Activated CD4-positive, alpha-beta T cell treated with anti-CD3 and anti-CD28 coated beads, Interleukin-10, Interleukin-2, amounts not matched to agents 100 ng/mL and 50 ng/mL, durations not matched to agents 16 hours and 8 hours (primary cell): ENCODE data around the gene HMGB3.
A peak's percentile ranks its signal among the peaks of the same experiment; 100 is the strongest.
"Not testable (repeated sequence)": the region's sequence is repeated elsewhere in the genome, so short reads cannot be mapped to it uniquely, and the experiment has no call there.

ENCODE experiments used
- DNase-seq: peaks from one replicate; pipeline ENCODE4 v3.0.0-alpha.2; 2020

The HMGB3 gene

GRCh38 chrX:150980186-150980585 lies 2.9 kb upstream of the HMGB3 start:
- DNase-seq, result no peak

- DNase-seq, result no peak
Measured at GRCh38 chrX:150980711-150981110, 2.4 kb upstream of the HMGB3 start.

GRCh38 chrX:150982235-150982787 lies 824 bp upstream of the HMGB3 start:
- no peak for DNase-seq

DNA sequence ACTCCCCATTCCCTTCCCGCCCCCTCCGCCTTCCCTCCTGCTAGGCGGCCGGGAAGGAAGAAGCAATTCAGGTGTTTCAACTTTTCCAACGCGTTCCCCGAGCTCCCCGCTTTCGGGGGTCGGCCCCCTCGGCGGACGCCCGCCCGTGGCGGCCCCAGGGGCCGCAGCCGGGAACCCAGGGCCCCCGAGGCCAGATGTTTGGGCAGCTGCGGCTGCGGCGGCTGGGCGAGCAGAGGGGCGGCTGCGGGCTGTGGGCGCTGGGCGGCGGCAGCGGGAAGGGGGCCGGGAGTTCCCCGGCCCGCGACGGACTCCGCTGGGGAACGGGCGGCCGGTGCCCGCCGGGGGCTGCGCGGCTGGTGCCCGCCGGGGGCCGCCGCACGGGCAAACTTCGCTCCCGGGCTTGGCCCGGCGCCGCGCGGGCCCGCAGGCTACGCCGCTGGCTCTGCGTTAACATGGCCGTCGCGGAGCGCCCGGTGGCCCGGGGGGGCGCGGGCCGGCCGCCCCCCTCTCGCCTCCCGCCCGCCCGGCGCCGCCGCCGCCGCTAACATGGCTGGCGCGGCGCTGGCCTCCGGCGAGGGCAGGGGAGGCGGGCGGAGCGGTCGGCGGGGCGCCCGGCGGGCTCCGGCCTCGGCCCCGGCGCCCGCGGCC lies 510 bp downstream of the HMGB3 start:
- no peak for DNase-seq

GRCh38 chrX:150984169-150984824 lies 1.2 kb downstream of the HMGB3 start:
- no peak for DNase-seq

GRCh38 chrX:150987687-150988086 lies 4.6 kb downstream of the HMGB3 start:
- DNase-seq, result not testable (repeated sequence)

DNA sequence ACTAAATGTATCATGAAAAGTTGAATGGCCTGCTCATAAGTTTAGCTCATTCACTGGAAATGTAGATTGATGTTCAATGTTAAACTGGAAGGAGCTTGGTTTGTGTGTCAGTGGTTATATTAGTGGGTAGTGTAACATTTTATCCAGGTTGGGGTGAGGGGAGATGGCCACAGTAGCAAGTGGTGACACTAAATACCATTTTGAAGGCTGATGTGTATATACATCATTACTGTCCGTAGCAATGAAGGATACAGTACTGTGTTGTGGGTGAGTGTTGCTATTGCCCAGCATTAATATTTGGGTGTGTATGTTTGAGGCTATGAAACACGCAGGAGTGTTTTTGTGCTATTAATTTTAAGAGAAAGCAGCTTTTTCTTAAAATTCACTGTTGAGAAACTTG lies 6.3 kb downstream of the HMGB3 start:
- no peak for DNase-seq

DNA sequence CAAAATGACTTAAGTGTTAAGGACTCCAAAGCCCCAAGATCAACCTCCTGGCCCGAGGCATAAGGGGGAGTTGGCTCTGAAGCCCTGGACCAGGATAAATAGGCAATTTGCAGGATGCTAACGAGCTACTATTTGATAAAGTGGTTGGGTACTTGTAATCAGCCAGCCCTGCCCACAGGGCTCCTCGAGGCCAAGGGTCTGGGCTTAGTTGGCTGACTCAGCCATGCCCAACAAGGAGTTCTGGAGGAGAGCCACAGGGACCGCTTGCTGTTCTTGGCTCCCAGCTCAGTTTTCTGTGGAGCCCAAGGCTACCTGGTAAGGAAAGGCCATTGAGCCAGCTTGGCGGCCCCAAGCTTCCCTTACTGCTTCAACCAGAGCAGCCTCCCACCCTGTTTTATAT lies 7.8 kb downstream of the HMGB3 start:
- no peak for DNase-seq

DNA sequence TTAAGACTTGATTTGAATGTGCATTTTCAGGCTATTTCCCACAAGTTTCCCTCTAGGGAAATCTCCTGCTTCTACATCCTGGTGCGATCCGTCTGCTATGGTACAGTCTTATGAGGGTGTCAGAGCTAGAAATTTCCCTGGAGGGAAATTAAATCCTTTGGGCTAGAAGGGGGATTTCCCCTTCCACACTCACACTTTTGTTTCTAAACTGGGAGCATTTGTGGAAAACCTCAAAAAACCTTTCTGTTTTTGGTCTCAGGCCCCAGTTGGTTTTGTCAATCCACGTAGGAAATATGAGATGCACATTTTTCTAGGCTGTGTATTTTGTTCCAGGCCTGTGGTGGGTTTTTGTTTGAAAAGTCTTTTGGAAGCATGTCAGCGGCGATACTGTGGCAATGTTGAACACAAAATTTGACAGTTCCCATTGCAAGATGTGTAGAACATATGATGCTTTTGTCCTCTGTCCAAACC lies 17.8 kb downstream of the HMGB3 start:
- no peak for DNase-seq

DNA sequence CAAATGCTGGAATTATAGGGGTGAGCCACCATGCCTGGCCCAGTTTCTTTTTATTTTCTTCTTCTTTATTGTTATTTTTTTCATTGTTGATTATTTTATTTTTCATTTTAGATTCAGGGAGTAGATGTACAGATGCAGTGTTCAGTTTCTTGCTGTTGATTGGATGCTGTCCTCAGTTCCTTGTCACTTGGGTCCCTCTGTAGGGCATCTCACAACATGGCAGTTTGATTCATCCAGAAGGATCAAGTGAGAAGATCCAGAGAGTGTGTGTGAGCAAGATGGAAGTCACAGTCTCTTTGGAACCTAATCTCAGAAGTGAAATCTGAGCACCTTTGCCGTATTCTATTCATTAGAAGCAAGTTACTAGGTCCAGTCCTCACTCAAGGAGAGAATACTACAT lies 20.9 kb downstream of the HMGB3 start:
- DNase-seq, result no peak

DNA sequence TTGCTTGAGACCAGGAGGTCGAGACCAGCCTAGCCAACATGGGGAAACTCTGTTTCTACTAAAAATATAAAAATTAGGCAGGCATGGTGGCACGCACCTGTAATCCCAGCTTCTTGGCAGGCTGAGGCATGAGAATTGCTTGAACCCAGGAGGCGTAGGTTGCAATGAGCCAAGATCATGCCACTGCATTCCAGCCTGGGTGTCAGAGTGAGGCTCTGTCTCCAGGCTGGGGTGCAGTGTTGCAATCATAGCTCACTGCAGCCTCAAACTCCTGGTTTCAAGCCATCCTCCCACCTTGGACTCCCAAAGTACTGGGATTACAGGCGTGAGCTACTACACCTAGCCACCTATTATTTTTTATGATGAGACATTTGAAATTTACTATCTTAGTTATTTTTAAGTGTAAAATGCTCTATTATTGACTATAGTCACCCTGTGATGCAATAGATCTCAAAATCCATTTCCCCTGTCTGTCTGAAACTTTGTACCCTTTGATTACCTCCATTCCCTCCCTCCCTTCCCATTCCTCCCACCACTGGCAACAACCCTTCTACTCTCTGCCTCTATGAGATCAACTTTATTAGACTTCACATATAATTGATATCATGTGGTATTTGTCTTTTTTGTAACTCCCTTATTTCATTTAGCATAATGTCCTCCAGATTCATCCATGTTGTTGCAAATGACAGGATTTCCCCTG lies 23.4 kb downstream of the HMGB3 start:
- no peak for DNase-seq

GRCh38 chrX:151009582-151009981 lies 26.4 kb downstream of the HMGB3 start:
- DNase-seq, result no peak

- no peak for DNase-seq
Measured at GRCh38 chrX:151013164-151013743, 30.1 kb downstream of the HMGB3 start.

GRCh38 chrX:151015684-151016083 lies 32.5 kb downstream of the HMGB3 start:
- DNase-seq, result no peak

DNA sequence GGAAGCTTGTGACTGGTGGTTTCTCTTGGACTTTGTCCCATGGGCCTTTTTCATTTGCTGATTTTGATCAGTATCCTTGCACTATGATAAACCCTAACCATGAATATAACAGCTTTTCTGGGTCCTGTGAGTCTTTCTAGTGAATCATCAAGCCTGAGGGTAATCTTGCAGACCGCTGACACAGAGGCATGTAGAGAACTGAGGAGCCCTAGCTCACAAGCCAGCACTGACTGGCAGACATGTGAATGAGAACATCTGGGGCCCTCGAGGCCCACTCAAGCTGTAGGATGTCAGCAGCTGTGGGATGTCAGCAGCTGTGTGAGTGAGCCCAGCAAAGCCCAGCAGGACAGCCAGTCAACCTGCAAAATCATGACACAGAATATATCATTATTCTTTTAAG lies 36.7 kb downstream of the HMGB3 start:
- no peak for DNase-seq

DNA sequence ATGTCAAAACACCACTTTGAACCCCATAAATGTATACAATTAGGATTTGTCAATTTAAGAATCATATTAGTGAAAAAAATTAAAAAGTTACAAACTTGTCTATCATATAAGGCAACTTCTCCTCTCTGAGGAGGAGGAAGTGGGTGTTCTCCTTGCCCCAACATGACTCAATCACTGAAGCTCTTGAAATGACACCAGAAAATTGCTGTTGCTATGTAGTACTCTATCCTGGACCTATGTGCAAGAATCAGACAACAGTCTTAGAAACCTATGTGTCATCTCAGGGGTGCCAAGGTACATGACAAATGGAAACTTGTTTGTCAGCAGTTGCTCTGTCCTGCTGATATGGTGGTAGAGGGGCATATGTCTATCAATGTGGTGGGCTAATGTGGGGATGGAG lies 47.7 kb downstream of the HMGB3 start:
- DNase-seq, result peak; percentile 72

DNA sequence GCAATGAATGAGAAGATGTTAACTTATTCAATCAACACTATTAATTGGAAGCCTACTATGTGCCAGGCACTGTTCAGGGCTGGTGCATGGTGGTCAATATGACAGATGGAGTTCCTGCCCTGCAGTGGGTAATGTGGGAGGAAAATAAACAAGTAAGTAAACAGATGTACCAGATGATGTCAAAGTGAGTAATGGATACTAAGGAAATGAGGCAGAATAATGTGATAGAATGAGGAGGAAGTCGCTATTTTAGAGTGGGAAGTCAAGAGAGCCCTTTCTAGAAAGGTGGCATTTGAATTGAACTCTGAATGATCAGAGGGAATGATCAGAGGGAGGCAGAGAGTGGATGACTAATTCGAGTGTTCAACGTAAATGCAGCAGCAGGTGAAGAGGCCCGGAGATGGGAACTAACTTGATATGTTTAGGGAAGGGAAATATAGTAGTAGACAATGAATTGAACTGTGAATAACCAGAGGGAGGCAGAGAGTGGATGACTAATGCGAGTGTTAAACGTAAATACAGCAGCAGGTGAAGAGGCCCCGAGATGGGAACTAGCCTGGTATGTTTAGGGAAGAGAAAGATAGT lies 48.3 kb downstream of the HMGB3 start:
- no peak for DNase-seq

- DNase-seq, result no peak
Measured at GRCh38 chrX:151039351-151039750, 56.2 kb downstream of the HMGB3 start.
